HepG2 (cell line): Measurements from ENCODE around the gene CACNG7. TPM values are rescaled to one million over a fixed set of nuclear protein-coding genes. Genes with fewer than 3 reads are reported as not detected.

Experiments
- ATAC-seq: fragments of 200-7000 bp; cut with Tn5 transposase; 3 replicates; pipeline ENCODE4 v1.9.1; 2020; ENCODE audit warnings: mild to moderate bottlenecking, moderate library complexity
- BruUV-seq: library from RNA; stranded (reverse); fragments of 400-500 nt; replicated peaks from 2 replicates; lab custom pipeline; 2021; lab: Mats Ljungman, UMichigan
- CTCF ChIA-PET: fragments of 300-600 bp; formaldehyde crosslinking; extraction: SDS; loops from one replicate; lab custom pipeline; 2021; ENCODE audit warnings: low total read pairs, inconsistent platforms, low intra/inter-chr PET ratio; lab: Yijun Ruan, JAX
- POLR2A ChIA-PET: fragments of 350-600 bp; sonication (Branson Sonifier 250); formaldehyde crosslinking; loops from one replicate; lab custom pipeline; 2020; ENCODE audit warnings: antibody characterized with exemption, inconsistent platforms; lab: Yijun Ruan, JAX
- DNase-seq: peaks from one replicate; pipeline ENCODE4 v3.0.0-alpha.2; 2015; ENCODE audit warnings: low spot score
- FAIRE-seq: peaks from 3 replicates; lab custom pipeline; 2011; peaks lifted over from hg19 to GRCh38; lab: Jason Lieb, UNC
- H2AFZ ChIP-seq: one replicate; pipeline ENCODE4 v1.6.1; 2011; ENCODE audit warnings: low read length, inconsistent platforms
- H3K27ac ChIP-seq: fragments of 300-600 bp; 3 replicates; pipeline ENCODE4 v1.8.0; 2011; ENCODE audit warnings: mixed run types, mild to moderate bottlenecking, mixed read lengths, low read length, inconsistent platforms; ENCODE audit not compliant: insufficient read depth; ENCODE audit errors: extremely low read length
- H3K27me3 ChIP-seq, 2 experiments: fragments of 200-600 bp in 1 of 2; 2 replicates in 1 of 2; 3 replicates in 1 of 2; pipeline versions ENCODE4 v1.6.0 to v1.8.0; 2011; ENCODE audit warnings: low read length in 2 of 2, mild to moderate bottlenecking in 2 of 2, moderate library complexity in 2 of 2, inconsistent platforms in 1 of 2; ENCODE audit not compliant: insufficient read depth in 2 of 2, control insufficient read depth in 1 of 2
- H3K36me3 ChIP-seq, 2 experiments: fragments of 200-600 bp in 1 of 2; replicated peaks in 1 of 2; 2 replicates in 1 of 2; 3 replicates in 1 of 2; pipeline versions ENCODE4 v1.5.1 to v1.8.0; 2011; ENCODE audit warnings: low read length in 2 of 2, inconsistent platforms in 1 of 2; ENCODE audit not compliant: insufficient read depth in 2 of 2, control insufficient read depth in 1 of 2
- H3K4me1 ChIP-seq: 2 replicates; pipeline ENCODE4 v1.5.1; 2012; ENCODE audit warnings: low read length, inconsistent platforms; ENCODE audit not compliant: insufficient read depth
- H3K4me2 ChIP-seq: 2 replicates; pipeline ENCODE4 v1.6.0; 2011; ENCODE audit warnings: low read depth, low read length, inconsistent platforms
- H3K4me3 ChIP-seq, 3 experiments: fragments of 200-600 bp in 1 of 3; sonication (generic), shearing (Covaris generic) in 1 of 3; replicated peaks in 1 of 3; 2 replicates each; pipeline ENCODE4 v1.5.1; 2011 to 2016; ENCODE audit warnings: low read length in 3 of 3, inconsistent platforms in 2 of 3, low read depth in 2 of 3, mild to moderate bottlenecking in 2 of 3, control low read depth in 1 of 3, mixed read lengths in 1 of 3; ENCODE audit not compliant: insufficient read depth in 1 of 3
- H3K79me2 ChIP-seq: one replicate; pipeline ENCODE4 v1.6.1; 2011; ENCODE audit warnings: low read length, inconsistent platforms; ENCODE audit not compliant: insufficient read depth
- H3K9ac ChIP-seq: 2 replicates; pipeline ENCODE4 v1.6.0; 2011; ENCODE audit warnings: mild to moderate bottlenecking, low read depth, low read length, inconsistent platforms; ENCODE audit not compliant: insufficient read depth
- H3K9me3 ChIP-seq: 2 replicates; pipeline ENCODE4 v1.5.1; 2012; ENCODE audit warnings: mild to moderate bottlenecking, low read length
- H4K20me1 ChIP-seq: 2 replicates; pipeline ENCODE4 v1.6.0; 2011; ENCODE audit warnings: inconsistent platforms, mild to moderate bottlenecking, low read length, moderate library complexity; ENCODE audit not compliant: insufficient read depth
- ARID2 ChIP-seq: sonication (generic); formaldehyde crosslinking; IDR thresholded peaks from 2 replicates; pipeline ENCODE4 v1.8.1; 2022; ENCODE audit warnings: mild to moderate bottlenecking, missing genetic modification reagents, borderline replicate concordance
- ARNT ChIP-seq: fragments of 450-650 bp; IDR thresholded peaks from 2 replicates; pipeline ENCODE4 v1.6.1; 2017
- CREM ChIP-seq, 2 experiments: sonication (generic) in 1 of 2; formaldehyde crosslinking in 1 of 2; IDR thresholded peaks; 2 replicates each; pipeline versions ENCODE4 v1.4.0 to v1.6.1; 2016 to 2020; ENCODE audit warnings: antibody characterized with exemption in 1 of 2, mild to moderate bottlenecking in 1 of 2, missing genetic modification reagents in 1 of 2
- GABPA ChIP-seq, 2 experiments: IDR thresholded peaks; 2 replicates each; pipeline ENCODE4 v1.6.1; 2011 to 2016; ENCODE audit warnings: low read depth in 2 of 2, low read length in 1 of 2, missing biosample characterization in 1 of 2, missing genetic modification characterization in 1 of 2
- SRF ChIP-seq: IDR thresholded peaks from 2 replicates; pipeline ENCODE4 v1.6.1; 2011; ENCODE audit warnings: mild to moderate bottlenecking, low read depth, low read length, moderate library complexity
- SUZ12 ChIP-seq: fragments of 150-350 bp; IDR thresholded peaks from 2 replicates; pipeline ENCODE4 v1.6.1; 2014; ENCODE audit warnings: low read depth, low read length
- THAP11 ChIP-seq: IDR thresholded peaks from 2 replicates; pipeline ENCODE4 v1.6.1; 2016; ENCODE audit warnings: missing biosample characterization, missing genetic modification reagents
- ZFP90 ChIP-seq: sonication (generic); formaldehyde crosslinking; IDR thresholded peaks from 2 replicates; pipeline ENCODE4 v1.8.0; 2022; ENCODE audit warnings: missing genetic modification reagents, mild to moderate bottlenecking, inconsistent platforms, borderline replicate concordance
- ZFY ChIP-seq: sonication (generic); formaldehyde crosslinking; IDR thresholded peaks from 2 replicates; pipeline ENCODE4 v1.4.0; 2020; ENCODE audit warnings: missing genetic modification reagents
- ZNF12 ChIP-seq: sonication (generic); formaldehyde crosslinking; IDR thresholded peaks from 2 replicates; pipeline ENCODE4 v1.5.0; 2020; ENCODE audit warnings: missing genetic modification reagents
- ZNF143 ChIP-seq: sonication (generic); formaldehyde crosslinking; IDR thresholded peaks from 2 replicates; pipeline ENCODE4 v1.4.0; 2020; ENCODE audit warnings: missing genetic modification reagents
- ZNF205 ChIP-seq: IDR thresholded peaks from 2 replicates; pipeline ENCODE4 v1.6.1; 2018; ENCODE audit warnings: missing biosample characterization, missing genetic modification reagents
- WGBS: methylation state at CpG from one replicate; pipeline ENCODE4 v1.1.6; 2017; ENCODE audit warnings: low lambda C conversion rate; 5-methylcytosine and 5-hydroxymethylcytosine counted together
- in situ Hi-C: cut with HindIII; loops from 2 replicates; pipeline ENCODE4 v1.10.0; 2017; ENCODE audit warnings: low pct_unique_long_range_greater_than_20kb; ENCODE audit not compliant: extremely low pct_ligation_motif_present
- intact Hi-C: fragments of 100-400 bp; cut with micrococcal nuclease; formaldehyde crosslinking; loops from one replicate; pipeline ENCODE4 v1.10.0; 2022; ENCODE audit not compliant: unreplicated experiment
- polyA plus RNA-seq, 8 experiments: library from polyadenylated mRNA; depleted of rRNA in 3 of 8; stranded (reverse) in 7 of 8; unstranded in 1 of 8; fragments of >200 nt; fragmentation: Illumina TruSeq in 4 of 8; extraction: Trizol in 4 of 8; gene quantifications; 2 replicates each; pipeline versions ENCODE4 v1.2.1 to v1.2.3, GENCODE V29; 2011 to 2016; ENCODE audit warnings: low read depth in 4 of 8, missing spikeins in 1 of 8, mixed read lengths in 1 of 8; ENCODE audit not compliant: insufficient read depth in 1 of 8
- total RNA-seq, 5 experiments: library from RNA; depleted of rRNA; stranded (reverse); fragments of >200 nt; fragmentation: Illumina TruSeq; extraction: Trizol; gene quantifications; 2 replicates each; pipeline ENCODE4 v1.2.3, GENCODE V29; 2016; ENCODE audit warnings: low read depth in 1 of 5
- TF ChIP-seq, protein P1 (sequence below): sonication (generic); formaldehyde crosslinking; IDR thresholded peaks from 2 replicates; pipeline ENCODE4 v1.4.0; 2020; ENCODE audit warnings: missing genetic modification reagents
- TF ChIP-seq, protein P2 (sequence below): sonication (generic); formaldehyde crosslinking; IDR thresholded peaks from 2 replicates; pipeline ENCODE4 v1.5.0; 2020; ENCODE audit warnings: mild to moderate bottlenecking, missing genetic modification reagents
- TF ChIP-seq, protein P3 (sequence below): sonication (generic); formaldehyde crosslinking; IDR thresholded peaks from 2 replicates; pipeline ENCODE4 v1.5.0; 2020; ENCODE audit warnings: missing genetic modification reagents

CACNG7 gene
- total and polyA plus RNA-seq, 2 of the 13 experiments (the other 11 are each of a cell fraction or from before 2014, with no cell fraction given), result not detected

DNA sequence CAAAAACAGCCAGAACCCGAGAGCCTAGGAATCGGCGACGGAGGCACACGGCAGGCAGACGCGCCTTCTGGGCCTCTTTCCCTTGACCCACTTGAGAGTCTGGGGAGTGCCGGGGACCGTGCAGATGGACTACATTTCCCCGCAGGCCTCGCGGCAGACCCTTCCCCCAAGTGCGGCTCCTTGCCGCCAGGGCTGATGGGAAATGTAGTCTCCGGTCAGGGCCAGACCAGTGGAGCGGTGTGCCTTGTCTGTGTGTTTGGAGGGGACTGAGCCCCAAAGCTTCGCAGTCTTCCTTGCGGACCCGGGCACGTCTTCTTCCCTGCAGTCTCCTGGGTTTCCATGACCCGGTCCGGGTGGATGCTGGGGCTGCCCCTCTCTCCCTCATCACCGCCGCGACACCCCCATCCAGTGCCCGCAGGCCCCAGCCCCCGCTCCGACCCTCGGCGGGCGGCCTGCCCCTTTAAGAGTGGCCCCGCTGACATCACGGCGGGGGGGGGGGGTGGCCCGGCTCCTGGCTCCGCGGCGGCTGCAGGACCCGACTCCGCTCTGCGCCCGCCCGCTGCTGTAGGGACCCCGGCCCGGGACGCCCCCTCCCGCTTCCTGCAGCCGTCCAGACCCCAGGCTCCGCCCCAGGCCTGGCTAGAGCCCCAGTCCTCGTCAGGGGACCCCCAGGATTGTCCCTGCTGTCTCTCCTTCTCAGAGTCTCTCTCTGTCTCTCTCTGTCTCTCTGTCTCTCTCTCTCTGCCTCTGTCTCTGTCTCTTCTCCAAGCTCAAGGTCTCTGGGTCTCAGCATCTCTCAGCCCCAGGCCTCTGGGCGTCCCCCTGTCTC, 758 bp upstream of the CACNG7 start:
- DNase-seq, result no peak
- no peak for TF ChIP-seq ARID2 (CRISPR knock-in tag)
- peak; percentile 97 for TF ChIP-seq THAP11 (CRISPR knock-in tag)
- TF ChIP-seq, protein P1, sequence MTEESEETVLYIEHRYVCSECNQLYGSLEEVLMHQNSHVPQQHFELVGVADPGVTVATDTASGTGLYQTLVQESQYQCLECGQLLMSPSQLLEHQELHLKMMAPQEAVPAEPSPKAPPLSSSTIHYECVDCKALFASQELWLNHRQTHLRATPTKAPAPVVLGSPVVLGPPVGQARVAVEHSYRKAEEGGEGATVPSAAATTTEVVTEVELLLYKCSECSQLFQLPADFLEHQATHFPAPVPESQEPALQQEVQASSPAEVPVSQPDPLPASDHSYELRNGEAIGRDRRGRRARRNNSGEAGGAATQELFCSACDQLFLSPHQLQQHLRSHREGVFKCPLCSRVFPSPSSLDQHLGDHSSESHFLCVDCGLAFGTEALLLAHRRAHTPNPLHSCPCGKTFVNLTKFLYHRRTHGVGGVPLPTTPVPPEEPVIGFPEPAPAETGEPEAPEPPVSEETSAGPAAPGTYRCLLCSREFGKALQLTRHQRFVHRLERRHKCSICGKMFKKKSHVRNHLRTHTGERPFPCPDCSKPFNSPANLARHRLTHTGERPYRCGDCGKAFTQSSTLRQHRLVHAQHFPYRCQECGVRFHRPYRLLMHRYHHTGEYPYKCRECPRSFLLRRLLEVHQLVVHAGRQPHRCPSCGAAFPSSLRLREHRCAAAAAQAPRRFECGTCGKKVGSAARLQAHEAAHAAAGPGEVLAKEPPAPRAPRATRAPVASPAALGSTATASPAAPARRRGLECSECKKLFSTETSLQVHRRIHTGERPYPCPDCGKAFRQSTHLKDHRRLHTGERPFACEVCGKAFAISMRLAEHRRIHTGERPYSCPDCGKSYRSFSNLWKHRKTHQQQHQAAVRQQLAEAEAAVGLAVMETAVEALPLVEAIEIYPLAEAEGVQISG (CRISPR knock-in tag), result peak; percentile 49; the same call in 1 of the 2 replicates
- TF ChIP-seq, protein P2, sequence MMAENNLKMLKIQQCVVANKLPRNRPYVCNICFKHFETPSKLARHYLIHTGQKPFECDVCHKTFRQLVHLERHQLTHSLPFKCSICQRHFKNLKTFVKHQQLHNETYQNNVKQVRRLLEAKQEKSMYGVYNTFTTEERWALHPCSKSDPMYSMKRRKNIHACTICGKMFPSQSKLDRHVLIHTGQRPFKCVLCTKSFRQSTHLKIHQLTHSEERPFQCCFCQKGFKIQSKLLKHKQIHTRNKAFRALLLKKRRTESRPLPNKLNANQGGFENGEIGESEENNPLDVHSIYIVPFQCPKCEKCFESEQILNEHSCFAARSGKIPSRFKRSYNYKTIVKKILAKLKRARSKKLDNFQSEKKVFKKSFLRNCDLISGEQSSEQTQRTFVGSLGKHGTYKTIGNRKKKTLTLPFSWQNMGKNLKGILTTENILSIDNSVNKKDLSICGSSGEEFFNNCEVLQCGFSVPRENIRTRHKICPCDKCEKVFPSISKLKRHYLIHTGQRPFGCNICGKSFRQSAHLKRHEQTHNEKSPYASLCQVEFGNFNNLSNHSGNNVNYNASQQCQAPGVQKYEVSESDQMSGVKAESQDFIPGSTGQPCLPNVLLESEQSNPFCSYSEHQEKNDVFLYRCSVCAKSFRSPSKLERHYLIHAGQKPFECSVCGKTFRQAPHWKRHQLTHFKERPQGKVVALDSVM (CRISPR knock-in tag), result no peak
- no peak for TF ChIP-seq ZNF12 (CRISPR knock-in tag)
- no peak for TF ChIP-seq ARNT
- TF ChIP-seq SRF, result no peak
- peak; percentile 49; the same call in 1 of the 2 replicates for TF ChIP-seq CREM (IDR thresholded peaks at IDR 0.05)
- TF ChIP-seq CREM (CRISPR knock-in tag; IDR thresholded peaks at IDR 0.05), result no peak
- peak; percentile 94 for TF ChIP-seq ZNF143 (CRISPR knock-in tag)
- TF ChIP-seq ZNF205 (CRISPR knock-in tag), result no peak
- TF ChIP-seq, protein P3, sequence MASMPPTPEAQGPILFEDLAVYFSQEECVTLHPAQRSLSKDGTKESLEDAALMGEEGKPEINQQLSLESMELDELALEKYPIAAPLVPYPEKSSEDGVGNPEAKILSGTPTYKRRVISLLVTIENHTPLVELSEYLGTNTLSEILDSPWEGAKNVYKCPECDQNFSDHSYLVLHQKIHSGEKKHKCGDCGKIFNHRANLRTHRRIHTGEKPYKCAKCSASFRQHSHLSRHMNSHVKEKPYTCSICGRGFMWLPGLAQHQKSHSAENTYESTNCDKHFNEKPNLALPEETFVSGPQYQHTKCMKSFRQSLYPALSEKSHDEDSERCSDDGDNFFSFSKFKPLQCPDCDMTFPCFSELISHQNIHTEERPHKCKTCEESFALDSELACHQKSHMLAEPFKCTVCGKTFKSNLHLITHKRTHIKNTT (CRISPR knock-in tag), result 0 out of 2 replicates have a peak, but pooled peaks have one; percentile 66
- TF ChIP-seq ZFP90 (CRISPR knock-in tag), result no peak
- TF ChIP-seq ZFY (CRISPR knock-in tag), result 0 out of 2 replicates have a peak, but pooled peaks have one; percentile 22
- no peak for TF ChIP-seq GABPA (IDR thresholded peaks at IDR 0.05; ENCODE audit: low read depth, low read length)
- peak; percentile 43; the same call in 1 of the 2 replicates for TF ChIP-seq GABPA (CRISPR knock-in tag; IDR thresholded peaks at IDR 0.05; ENCODE audit: low read depth)
- TF ChIP-seq SUZ12, result peak; percentile 73

More for the DNA sequence above, 758 bp upstream of the CACNG7 start:
- no peak overlapping the region; a peak in 1 of 6 replicates for H3K4me3 ChIP-seq
- no peaks in the 10 kb centered on the region for H3K4me1 ChIP-seq
- ATAC-seq (peak; percentile 75), FAIRE-seq (no peak)
- no peak overlapping the region for H2AFZ ChIP-seq
- H3K9ac ChIP-seq, result no peak overlapping the region
- H4K20me1 ChIP-seq, result peaks cover 7% of the 10 kb centered on the region; the same call in 1 of the 2 replicates
- no peaks in the 10 kb centered on the region for H3K9me3 ChIP-seq
- H3K36me3 ChIP-seq, result no peaks in the 10 kb centered on the region
- H3K79me2 ChIP-seq, result no peaks in the 10 kb centered on the region
- intact Hi-C loops, result loop anchor here (5.0 kb wide), 1 partner anchor 114 kb away; no protein-coding TSS in a partner anchor
- no peak overlapping the region for H3K27ac ChIP-seq
- in situ Hi-C loops, result loop anchor here (10.0 kb wide), 1 partner anchor 116 kb away; no protein-coding TSS in a partner anchor
- ChIA-PET CTCF (no interaction called here), POLR2A (no interaction called here)
- WGBS, result 22% methylated on average over 15 of the region's 51 CpGs
- no peak overlapping the region for H3K4me2 ChIP-seq
- peaks cover 13 to 45% of the 10 kb centered on the region in 2 experiments for H3K27me3 ChIP-seq
- no TSS peak for BruUV-seq
